SK-N-SH treated with all-trans-retinoic acid at 6 μM for 48 hours (cell line): Measurements from ENCODE around the gene LYPD3.

Experiments
- ATAC-seq: fragments of 200-7000 bp; cut with Tn5 transposase; 3 replicates; pipeline ENCODE4 v1.9.1; 2020; ENCODE audit warnings: mild to moderate bottlenecking, moderate library complexity
- ARNTL ChIP-seq: fragments of 450-650 bp; formaldehyde crosslinking; IDR thresholded peaks from 2 replicates; pipeline ENCODE4 v1.5.0; 2020; ENCODE audit warnings: low read depth, mild to moderate bottlenecking, moderate library complexity, borderline replicate concordance
- BACH2 ChIP-seq: fragments of 250-450 bp; sonication (Bioruptor Pico); IDR thresholded peaks from 2 replicates; pipeline ENCODE4 v1.9.0; 2021; ENCODE audit warnings: mild to moderate bottlenecking, borderline replicate concordance
- CSDC2 ChIP-seq: fragments of 250-450 bp; sonication (Bioruptor Pico); IDR thresholded peaks from 2 replicates; pipeline ENCODE4 v1.5.0; 2020; ENCODE audit warnings: mild to moderate bottlenecking, moderate library complexity
- ESRRG ChIP-seq: fragments of 250-450 bp; sonication (Bioruptor Pico); IDR thresholded peaks from 2 replicates; pipeline ENCODE4 v1.6.1; 2021; ENCODE audit warnings: mild to moderate bottlenecking
- GLIS3 ChIP-seq: fragments of 250-450 bp; sonication (Bioruptor Pico); IDR thresholded peaks from 2 replicates; pipeline ENCODE4 v1.5.0; 2020; ENCODE audit warnings: mild to moderate bottlenecking, moderate library complexity
- ISL1 ChIP-seq: fragments of 250-450 bp; sonication (Bioruptor Pico); IDR thresholded peaks from 2 replicates; pipeline ENCODE4 v2.1.2; 2022; ENCODE audit warnings: mild to moderate bottlenecking, moderate library complexity
- PATZ1 ChIP-seq: fragments of 250-450 bp; sonication (Bioruptor Pico); IDR thresholded peaks from 2 replicates; pipeline ENCODE4 v1.8.0; 2020; ENCODE audit warnings: mild to moderate bottlenecking, moderate library complexity, borderline replicate concordance
- POU6F1 ChIP-seq: fragments of 250-450 bp; sonication (Bioruptor Pico); IDR thresholded peaks from 2 replicates; pipeline ENCODE4 v1.8.0; 2021; ENCODE audit warnings: low read depth, mild to moderate bottlenecking, moderate library complexity, borderline replicate concordance
- PPARA ChIP-seq: fragments of 250-450 bp; sonication (Bioruptor Pico); IDR thresholded peaks from 2 replicates; pipeline ENCODE4 v1.5.0; 2020; ENCODE audit warnings: mild to moderate bottlenecking, borderline replicate concordance
- RARB ChIP-seq: fragments of 250-450 bp; sonication (Bioruptor Pico); IDR thresholded peaks from 2 replicates; pipeline ENCODE4 v1.8.0; 2021; ENCODE audit warnings: mild to moderate bottlenecking, moderate library complexity
- SNAI2 ChIP-seq: fragments of 250-450 bp; sonication (Bioruptor Pico); IDR thresholded peaks from 2 replicates; pipeline ENCODE4 v1.5.0; 2020; ENCODE audit warnings: mild to moderate bottlenecking, moderate library complexity
- TCF4 ChIP-seq: fragments of 250-450 bp; sonication (Bioruptor Pico); IDR thresholded peaks from 2 replicates; pipeline ENCODE4 v1.8.0; 2021; ENCODE audit warnings: mild to moderate bottlenecking, moderate library complexity, borderline replicate concordance
- TOX ChIP-seq: fragments of 250-450 bp; sonication (Bioruptor Pico); IDR thresholded peaks from 2 replicates; pipeline ENCODE4 v1.8.0; 2021; ENCODE audit warnings: mild to moderate bottlenecking, moderate library complexity, borderline replicate concordance
- ZC3H10 ChIP-seq: fragments of 250-450 bp; sonication (Bioruptor Pico); IDR thresholded peaks from 2 replicates; pipeline ENCODE4 v1.5.1; 2021; ENCODE audit warnings: mild to moderate bottlenecking, moderate library complexity
- ZFP3 ChIP-seq: fragments of 250-450 bp; sonication (Bioruptor Pico); IDR thresholded peaks from 2 replicates; pipeline ENCODE4 v1.5.0; 2020; ENCODE audit warnings: mild to moderate bottlenecking, moderate library complexity
- ZFP30 ChIP-seq: fragments of 450-650 bp; formaldehyde crosslinking; IDR thresholded peaks from 2 replicates; pipeline ENCODE4 v1.5.0; 2022; ENCODE audit warnings: mild to moderate bottlenecking, moderate library complexity
- ZNF565 ChIP-seq: fragments of 450-650 bp; formaldehyde crosslinking; conservative IDR thresholded peaks from 2 replicates; pipeline ENCODE4 v1.5.0; 2020; ENCODE audit warnings: low read depth, mild to moderate bottlenecking, moderate library complexity
- ZNF70 ChIP-seq: fragments of 450-650 bp; formaldehyde crosslinking; IDR thresholded peaks from 2 replicates; pipeline ENCODE4 v1.5.0; 2020; ENCODE audit warnings: mild to moderate bottlenecking, moderate library complexity
- ZNF8 ChIP-seq: fragments of 450-650 bp; formaldehyde crosslinking; IDR thresholded peaks from 2 replicates; pipeline ENCODE4 v1.5.0; 2020; ENCODE audit warnings: mild to moderate bottlenecking, moderate library complexity
- TF ChIP-seq, protein P1 (sequence below): fragments of 250-450 bp; sonication (Bioruptor Pico); IDR thresholded peaks from 2 replicates; pipeline ENCODE4 v1.5.1; 2020; ENCODE audit warnings: low read depth, mild to moderate bottlenecking, moderate library complexity
- TF ChIP-seq, protein P2 (sequence below): fragments of 250-450 bp; sonication (Bioruptor Pico); IDR thresholded peaks from 2 replicates; pipeline ENCODE4 v1.5.0; 2020; ENCODE audit warnings: mild to moderate bottlenecking, moderate library complexity

The LYPD3 gene

GRCh38 chr19:43439709-43440063, 25.7 kb downstream of the LYPD3 start:
- ATAC-seq: no peak
- TF ChIP-seq CSDC2 (CRISPR knock-in tag) (no peak), GLIS3 (CRISPR knock-in tag) (no peak), POU6F1 (CRISPR knock-in tag) (no peak), ISL1 (no peak), PATZ1 (no peak), ZFP3 (CRISPR knock-in tag) (no peak), TOX (CRISPR knock-in tag) (no peak), ZNF565 (CRISPR knock-in tag) (no peak), SNAI2 (CRISPR knock-in tag) (no peak), RARB (no peak), ZFP30 (no peak), PPARA (no peak)
- TF ChIP-seq, protein P1, sequence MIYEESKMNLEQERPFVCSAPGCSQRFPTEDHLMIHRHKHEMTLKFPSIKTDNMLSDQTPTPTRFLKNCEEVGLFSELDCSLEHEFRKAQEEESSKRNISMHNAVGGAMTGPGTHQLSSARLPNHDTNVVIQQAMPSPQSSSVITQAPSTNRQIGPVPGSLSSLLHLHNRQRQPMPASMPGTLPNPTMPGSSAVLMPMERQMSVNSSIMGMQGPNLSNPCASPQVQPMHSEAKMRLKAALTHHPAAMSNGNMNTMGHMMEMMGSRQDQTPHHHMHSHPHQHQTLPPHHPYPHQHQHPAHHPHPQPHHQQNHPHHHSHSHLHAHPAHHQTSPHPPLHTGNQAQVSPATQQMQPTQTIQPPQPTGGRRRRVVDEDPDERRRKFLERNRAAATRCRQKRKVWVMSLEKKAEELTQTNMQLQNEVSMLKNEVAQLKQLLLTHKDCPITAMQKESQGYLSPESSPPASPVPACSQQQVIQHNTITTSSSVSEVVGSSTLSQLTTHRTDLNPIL (CRISPR knock-in tag): no peak

GRCh38 chr19:43439032-43439708, 26.2 kb downstream of the LYPD3 start:
- no peak for TF ChIP-seq ZC3H10 (CRISPR knock-in tag)
- no peak for TF ChIP-seq ZFP30
- no peak for TF ChIP-seq ZFP3 (CRISPR knock-in tag)
- TF ChIP-seq TCF4 (CRISPR knock-in tag): no peak
- no peak for TF ChIP-seq BACH2 (CRISPR knock-in tag)
- no peak for TF ChIP-seq GLIS3 (CRISPR knock-in tag)
- no peak for TF ChIP-seq PPARA
- no peak for TF ChIP-seq CSDC2 (CRISPR knock-in tag)
- TF ChIP-seq ARNTL: no peak
- no peak for TF ChIP-seq POU6F1 (CRISPR knock-in tag)
- TF ChIP-seq ZNF70 (CRISPR knock-in tag): no peak
- no peak for TF ChIP-seq ZNF565 (CRISPR knock-in tag)
- no peak for TF ChIP-seq SNAI2 (CRISPR knock-in tag)
- TF ChIP-seq, protein P1 (CRISPR knock-in tag): no peak
- TF ChIP-seq RARB: no peak
- TF ChIP-seq TOX (CRISPR knock-in tag): no peak
- TF ChIP-seq ESRRG (CRISPR knock-in tag): no peak
- TF ChIP-seq ISL1: no peak
- TF ChIP-seq ZNF8 (CRISPR knock-in tag): no peak
- TF ChIP-seq, protein P2, sequence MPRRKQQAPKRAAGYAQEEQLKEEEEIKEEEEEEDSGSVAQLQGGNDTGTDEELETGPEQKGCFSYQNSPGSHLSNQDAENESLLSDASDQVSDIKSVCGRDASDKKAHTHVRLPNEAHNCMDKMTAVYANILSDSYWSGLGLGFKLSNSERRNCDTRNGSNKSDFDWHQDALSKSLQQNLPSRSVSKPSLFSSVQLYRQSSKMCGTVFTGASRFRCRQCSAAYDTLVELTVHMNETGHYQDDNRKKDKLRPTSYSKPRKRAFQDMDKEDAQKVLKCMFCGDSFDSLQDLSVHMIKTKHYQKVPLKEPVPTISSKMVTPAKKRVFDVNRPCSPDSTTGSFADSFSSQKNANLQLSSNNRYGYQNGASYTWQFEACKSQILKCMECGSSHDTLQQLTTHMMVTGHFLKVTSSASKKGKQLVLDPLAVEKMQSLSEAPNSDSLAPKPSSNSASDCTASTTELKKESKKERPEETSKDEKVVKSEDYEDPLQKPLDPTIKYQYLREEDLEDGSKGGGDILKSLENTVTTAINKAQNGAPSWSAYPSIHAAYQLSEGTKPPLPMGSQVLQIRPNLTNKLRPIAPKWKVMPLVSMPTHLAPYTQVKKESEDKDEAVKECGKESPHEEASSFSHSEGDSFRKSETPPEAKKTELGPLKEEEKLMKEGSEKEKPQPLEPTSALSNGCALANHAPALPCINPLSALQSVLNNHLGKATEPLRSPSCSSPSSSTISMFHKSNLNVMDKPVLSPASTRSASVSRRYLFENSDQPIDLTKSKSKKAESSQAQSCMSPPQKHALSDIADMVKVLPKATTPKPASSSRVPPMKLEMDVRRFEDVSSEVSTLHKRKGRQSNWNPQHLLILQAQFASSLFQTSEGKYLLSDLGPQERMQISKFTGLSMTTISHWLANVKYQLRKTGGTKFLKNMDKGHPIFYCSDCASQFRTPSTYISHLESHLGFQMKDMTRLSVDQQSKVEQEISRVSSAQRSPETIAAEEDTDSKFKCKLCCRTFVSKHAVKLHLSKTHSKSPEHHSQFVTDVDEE (CRISPR knock-in tag): no peak
- ATAC-seq: no peak
